Activated CD4-positive, alpha-beta T cell treated with anti-CD3 and anti-CD28 coated beads, Interleukin-10, Interleukin-2, amounts not matched to agents 100 ng/mL and 50 ng/mL, durations not matched to agents 16 hours and 8 hours (primary cell): ENCODE measurements around the gene NLGN4X.

ENCODE experiments used
- DNase-seq: peaks from one replicate; pipeline ENCODE4 v3.0.0-alpha.2; 2020

Gene NLGN4X

GRCh38 chrX:5842601-5843000, 386.1 kb downstream of the NLGN4X start:
- no peak for DNase-seq
